Measurements from ENCODE around the gene NHERF1. TPM values are rescaled to one million over a fixed set of nuclear protein-coding genes. Genes with fewer than 3 reads are reported as not detected.

Gene NHERF1
- total RNA-seq, 2 experiments from 2014 or later, result 68.4 to 72.4 TPM

GRCh38 chr17:74746376-74746775 lies 2.1 kb upstream of the NHERF1 start:
- H3K27me3 Mint-ChIP-seq, result no peaks in the 10 kb centered on the region
- CTCF ChIA-PET, result interaction anchor here (1.1 to 4.2 kb wide), 6 partner anchors 9 to 89 kb away, joined by 3 to 39 read pairs (median 20); partner anchors contain the start of gene RAB37
- H3K36me3 Mint-ChIP-seq (ENCODE audit: low read depth), result peaks cover 17% of the 10 kb centered on the region
- no peaks in the 10 kb centered on the region for H3K27me3 ChIP-seq (ENCODE audit: control insufficient read depth in 1 of 2, insufficient read depth in 2 of 2, low read length in 2 of 2)
- H3K9me3 Mint-ChIP-seq, result no peaks in the 10 kb centered on the region
- DNase-seq (peak in 1 of 14 experiments; percentile 13), ATAC-seq (ENCODE audit: poor library complexity) (no peak)
- H3K4me1 Mint-ChIP-seq (ENCODE audit: low read depth), result peaks cover 74% of the 10 kb centered on the region
- peak overlapping the region; percentile 92 for H3K4me3 Mint-ChIP-seq
- POLR2A ChIA-PET, result interaction anchor here (0.7 to 9.0 kb wide), 7 partner anchors 8 to 127 kb away, joined by 3 to 90 read pairs (median 10); partner anchors contain the start of genes FDXR, NAT9 and RAB37
- no peak overlapping the region for H3K27ac ChIP-seq (ENCODE audit: low read depth in 1 of 2, low read length in 2 of 2)
- H3K4me1 ChIP-seq (ENCODE audit: insufficient read depth, low read length), result peaks cover 74% of the 10 kb centered on the region
- no peak overlapping the region for H3K4me3 ChIP-seq (ENCODE audit: low read length)
- H3K27ac Mint-ChIP-seq, result peak overlapping the region; percentile 51
- intact Hi-C loops (cut with DNase I, micrococcal nuclease), result loop anchor here (5.0 kb wide), 3 partner anchors 36 to 436 kb away; partner anchors contain the start of gene SUMO2 (in 1 of the 2)
- H3K36me3 ChIP-seq (ENCODE audit: insufficient read depth, low read length), result peaks cover 8% of the 10 kb centered on the region
- no peaks in the 10 kb centered on the region for H3K9me3 ChIP-seq (ENCODE audit: control insufficient read depth in 1 of 2, insufficient read depth in 1 of 2, low read length in 2 of 2)
- TF ChIP-seq CTCF (IDR thresholded peaks at IDR 0.05), result no peak

GRCh38 chr17:74746922-74747321 lies 1.5 kb upstream of the NHERF1 start:
- peaks cover 11% of the 10 kb centered on the region for H3K36me3 ChIP-seq (ENCODE audit: insufficient read depth, low read length)
- POLR2A ChIA-PET, result interaction anchor here (0.7 to 9.0 kb wide), 9 partner anchors 8 to 126 kb away, joined by 3 to 90 read pairs (median 7); partner anchors contain the start of genes FDXR, NAT9 and RAB37
- peaks cover 23% of the 10 kb centered on the region for H3K36me3 Mint-ChIP-seq (ENCODE audit: low read depth)
- H3K4me1 Mint-ChIP-seq (ENCODE audit: low read depth), result peaks cover 74% of the 10 kb centered on the region
- intact Hi-C loops (cut with DNase I, micrococcal nuclease), result loop anchor here (5.0 kb wide), 3 partner anchors 35 to 435 kb away; partner anchors contain the start of gene SUMO2 (in 1 of the 2)
- no peak for TF ChIP-seq CTCF (IDR thresholded peaks at IDR 0.05)
- H3K4me3 Mint-ChIP-seq, result peak overlapping the region; percentile 92
- H3K27ac ChIP-seq (ENCODE audit: low read depth in 1 of 2, low read length in 2 of 2), result peak overlapping the region in 1 of 2 donors; percentile 48
- CTCF ChIA-PET, result interaction anchor here (1.1 to 4.2 kb wide), 4 partner anchors 10 to 90 kb away, joined by 3 to 39 read pairs (median 23); partner anchors contain the start of gene RAB37
- H3K9me3 ChIP-seq (ENCODE audit: control insufficient read depth in 1 of 2, insufficient read depth in 1 of 2, low read length in 2 of 2), result no peaks in the 10 kb centered on the region
- DNase-seq, result peak in 3 of 14 experiments; percentile 43 to 53 (median 51)
- H3K27me3 Mint-ChIP-seq, result no peaks in the 10 kb centered on the region
- H3K9me3 Mint-ChIP-seq, result no peaks in the 10 kb centered on the region
- peak overlapping the region; percentile 5 for H3K4me3 ChIP-seq (ENCODE audit: low read length)
- H3K4me1 ChIP-seq (ENCODE audit: insufficient read depth, low read length), result peaks cover 74% of the 10 kb centered on the region
- H3K27me3 ChIP-seq (ENCODE audit: control insufficient read depth in 1 of 2, insufficient read depth in 2 of 2, low read length in 2 of 2), result no peaks in the 10 kb centered on the region
- ATAC-seq (ENCODE audit: poor library complexity), result no peak
- peak overlapping the region; percentile 51 for H3K27ac Mint-ChIP-seq

DNA sequence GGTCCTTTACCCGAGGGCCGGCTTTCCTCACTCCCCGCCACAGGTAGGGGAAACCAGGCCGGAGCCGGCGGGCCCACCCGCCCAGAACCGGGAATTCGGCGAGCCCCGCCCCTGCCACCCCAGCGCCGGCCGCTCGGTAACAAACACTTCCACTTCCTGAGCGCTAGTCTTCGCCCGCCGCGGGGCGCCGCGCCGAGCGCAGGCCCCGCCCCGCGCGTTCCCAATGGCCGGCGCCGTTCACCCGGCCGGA lies 224 bp upstream of the NHERF1 start:
- H3K36me3 Mint-ChIP-seq (ENCODE audit: low read depth), result peaks cover 34% of the 10 kb centered on the region
- H3K4me1 ChIP-seq (ENCODE audit: insufficient read depth, low read length), result peaks cover 74% of the 10 kb centered on the region
- H3K9me3 Mint-ChIP-seq, result no peaks in the 10 kb centered on the region
- peak overlapping the region; percentile 92 for H3K4me3 Mint-ChIP-seq
- H3K27ac Mint-ChIP-seq, result peak overlapping the region; percentile 51
- peaks cover 74% of the 10 kb centered on the region for H3K4me1 Mint-ChIP-seq (ENCODE audit: low read depth)
- ATAC-seq (ENCODE audit: poor library complexity) (no peak), DNase-seq (peak in 1 of 14 experiments; percentile 79)
- ChIA-PET POLR2A (interaction anchor here (1.4 to 9.0 kb wide), 4 partner anchors 11 to 32 kb away, joined by 3 to 90 read pairs (median 52); partner anchors contain the start of gene RAB37), CTCF (interaction anchor here (1.2 to 4.2 kb wide), 2 partner anchors 13 to 22 kb away, joined by 3 to 39 read pairs; no protein-coding TSS in a partner anchor)
- TF ChIP-seq CTCF (IDR thresholded peaks at IDR 0.05), result no peak
- no peaks in the 10 kb centered on the region for H3K27me3 Mint-ChIP-seq
- H3K4me3 ChIP-seq (ENCODE audit: low read length), result peak overlapping the region; percentile 64
- H3K27ac ChIP-seq (ENCODE audit: low read depth in 1 of 2, low read length in 2 of 2), result peak overlapping the region; percentile 48 to 84
- H3K9me3 ChIP-seq (ENCODE audit: control insufficient read depth in 1 of 2, insufficient read depth in 1 of 2, low read length in 2 of 2), result no peaks in the 10 kb centered on the region
- H3K27me3 ChIP-seq (ENCODE audit: control insufficient read depth in 1 of 2, insufficient read depth in 2 of 2, low read length in 2 of 2), result no peaks in the 10 kb centered on the region
- intact Hi-C loops (cut with DNase I, micrococcal nuclease), result loop anchor here (5.0 kb wide), 3 partner anchors 34 to 434 kb away; partner anchors contain the start of gene SUMO2 (in 1 of the 2)
- peaks cover 22% of the 10 kb centered on the region for H3K36me3 ChIP-seq (ENCODE audit: insufficient read depth, low read length)

Measured in CD4-positive, alpha-beta T cell (primary cell).